Activated CD8-positive, alpha-beta T cell treated with anti-CD3 and anti-CD28 coated beads for 36 hours (primary cell): Measurements from ENCODE around the gene THUMPD3. TPM values are rescaled to one million over a fixed set of nuclear protein-coding genes. Genes with fewer than 3 reads are reported as not detected.

Source experiments
- ATAC-seq: fragments of 200-7000 bp; cut with Tn5 transposase; one replicate; pipeline ENCODE4 v1.10.0; 2021; ENCODE audit warnings: mild to moderate bottlenecking, moderate library complexity
- CTCF ChIA-PET: fragments of 350-600 bp; sonication (Branson Sonifier 250); formaldehyde crosslinking; loops from one replicate; lab custom pipeline; 2021; ENCODE audit warnings: antibody characterized with exemption; lab: Charles Lee
- POLR2A ChIA-PET: fragments of 350-600 bp; sonication (Branson Sonifier 250); formaldehyde crosslinking; loops from one replicate; lab custom pipeline; 2021; ENCODE audit warnings: antibody characterized with exemption; lab: Charles Lee
- DNase-seq: peaks from one replicate; pipeline ENCODE4 v3.0.0-alpha.2; 2020
- H3K27ac Mint-ChIP-seq: one replicate; pipeline ENCODE4 v1.8.0; 2021; ENCODE audit warnings: mild to moderate bottlenecking, mixed read lengths
- H3K27me3 Mint-ChIP-seq: one replicate; pipeline ENCODE4 v1.8.0; 2021; ENCODE audit warnings: mixed read lengths
- H3K36me3 Mint-ChIP-seq: one replicate; pipeline ENCODE4 v1.8.0; 2021; ENCODE audit warnings: low read depth, mixed read lengths
- H3K4me1 Mint-ChIP-seq: one replicate; pipeline ENCODE4 v1.8.0; 2021; ENCODE audit warnings: low read depth, mixed read lengths
- H3K4me3 Mint-ChIP-seq: one replicate; pipeline ENCODE4 v1.8.0; 2021; ENCODE audit warnings: mild to moderate bottlenecking, moderate library complexity, mixed read lengths
- H3K9me3 Mint-ChIP-seq: one replicate; pipeline ENCODE4 v1.8.0; 2021; ENCODE audit warnings: mixed read lengths
- CTCF ChIP-seq: fragments of 200-600 bp; IDR thresholded peaks from one replicate; pipeline ENCODE4 v1.8.0; 2022; ENCODE audit warnings: antibody characterized with exemption, mild to moderate bottlenecking
- intact Hi-C: fragments of 100-400 bp; cut with micrococcal nuclease; formaldehyde crosslinking; loops from one replicate; pipeline ENCODE4 v1.10.0; 2022
- total RNA-seq, 2 experiments: library from RNA; stranded (reverse); gene quantifications; one replicate each; pipeline ENCODE4 v1.2.3, GENCODE V29; 2021

Gene THUMPD3
- total RNA-seq, 2 experiments from 2014 or later: 62.9 to 66.3 TPM

GRCh38 chr3:9346141-9346540 lies 16.7 kb upstream of the THUMPD3 start:
- ChIA-PET POLR2A (no interaction called here), CTCF (interaction anchor here (1.1 kb wide), 1 partner anchor 16 kb away, joined by 3 read pairs; no protein-coding TSS in a partner anchor)
- intact Hi-C loops: no loop called here
- ATAC-seq (no peak), DNase-seq (no peak)
- Mint-ChIP-seq H3K27me3 (no peaks in the 10 kb centered on the region), H3K4me3 (no peak overlapping the region), H3K4me1 (no peaks in the 10 kb centered on the region), H3K36me3 (no peaks in the 10 kb centered on the region), H3K27ac (no peak overlapping the region), H3K9me3 (no peaks in the 10 kb centered on the region)
- no peak for TF ChIP-seq CTCF

DNA sequence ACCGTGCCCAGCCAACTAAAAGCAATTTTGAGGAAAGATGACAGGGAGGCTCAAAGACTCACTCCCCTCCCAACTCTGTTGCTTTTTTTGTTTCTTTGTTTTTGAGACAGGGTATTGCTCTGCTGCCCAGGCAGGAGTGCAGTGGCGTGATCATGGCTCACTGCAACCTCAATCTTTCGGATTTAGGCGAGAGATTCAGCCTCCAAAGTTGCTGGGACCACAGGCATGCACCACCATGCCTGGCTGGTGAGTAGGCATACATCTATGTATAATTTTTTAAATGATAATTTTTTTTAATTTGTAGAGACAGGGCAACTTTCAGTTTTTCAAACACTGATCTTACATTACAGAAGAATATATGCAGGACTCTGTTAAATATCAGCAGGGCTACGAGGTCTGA lies 15.8 kb upstream of the THUMPD3 start:
- Mint-ChIP-seq H3K27ac (no peak overlapping the region), H3K9me3 (no peaks in the 10 kb centered on the region), H3K4me1 (no peaks in the 10 kb centered on the region), H3K36me3 (no peaks in the 10 kb centered on the region), H3K27me3 (no peaks in the 10 kb centered on the region), H3K4me3 (no peak overlapping the region)
- DNase-seq (no peak), ATAC-seq (no peak)
- ChIA-PET POLR2A (no interaction called here), CTCF (interaction anchor here (1.0 to 1.6 kb wide), 2 partner anchors 43 to 380 kb away, joined by 3 to 4 read pairs; no protein-coding TSS in a partner anchor)
- intact Hi-C loops: no loop called here
- TF ChIP-seq CTCF: no peak

- no peak overlapping the region for H3K4me3 Mint-ChIP-seq
- ATAC-seq: peak; percentile 20
- intact Hi-C loops: no loop called here
- H3K4me1 Mint-ChIP-seq: no peaks in the 10 kb centered on the region
- H3K27me3 Mint-ChIP-seq: no peaks in the 10 kb centered on the region
- H3K9me3 Mint-ChIP-seq: no peaks in the 10 kb centered on the region
- no peaks in the 10 kb centered on the region for H3K36me3 Mint-ChIP-seq
- ChIA-PET POLR2A (no interaction called here), CTCF (interaction anchor here (1.0 to 1.6 kb wide), 2 partner anchors 44 to 379 kb away, joined by 3 to 4 read pairs; no protein-coding TSS in a partner anchor)
- DNase-seq: no peak
- H3K27ac Mint-ChIP-seq: no peak overlapping the region
- TF ChIP-seq CTCF: no peak
These were observed 15.0 kb upstream of the THUMPD3 start for GRCh38 chr3:9347887-9348286.

- Mint-ChIP-seq H3K4me1 (peaks cover 7% of the 10 kb centered on the region), H3K27ac (no peak overlapping the region), H3K9me3 (no peaks in the 10 kb centered on the region), H3K27me3 (no peaks in the 10 kb centered on the region), H3K36me3 (no peaks in the 10 kb centered on the region), H3K4me3 (no peak overlapping the region)
- CTCF ChIA-PET: no interaction called here
- POLR2A ChIA-PET: no interaction called here
- TF ChIP-seq CTCF: no peak
- no peak for DNase-seq
- no peak for ATAC-seq
- intact Hi-C loops: loop anchor here (10.0 kb wide), 1 partner anchor 75 kb away; no protein-coding TSS in a partner anchor
These were observed 13.3 kb upstream of the THUMPD3 start for GRCh38 chr3:9349321-9350117.

DNA sequence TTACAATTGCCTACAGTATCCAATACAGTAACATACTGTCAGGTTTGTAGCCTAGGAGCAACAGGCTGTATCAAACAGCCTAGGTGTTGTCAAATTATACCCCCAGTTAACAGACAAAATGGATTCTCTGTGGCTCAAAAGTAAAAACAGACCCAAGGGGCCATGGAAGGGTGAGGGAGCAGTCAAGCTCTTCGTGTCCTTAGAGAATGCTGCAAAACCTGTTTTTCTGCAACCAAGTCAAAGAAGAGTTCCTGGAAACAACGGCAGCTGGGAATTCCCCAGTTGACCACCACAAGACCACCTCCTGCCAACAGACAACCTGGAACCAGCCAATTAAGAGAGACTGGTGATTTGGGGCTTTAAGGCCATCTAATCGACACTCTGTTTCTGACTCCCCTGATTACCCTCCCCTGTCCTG lies 11.1 kb upstream of the THUMPD3 start:
- Mint-ChIP-seq H3K4me3 (no peak overlapping the region), H3K4me1 (peaks cover 14% of the 10 kb centered on the region), H3K27me3 (no peaks in the 10 kb centered on the region), H3K36me3 (no peaks in the 10 kb centered on the region), H3K27ac (no peak overlapping the region), H3K9me3 (no peaks in the 10 kb centered on the region)
- ChIA-PET POLR2A (no interaction called here), CTCF (interaction anchor here (1.8 to 2.7 kb wide), 3 partner anchors 9 to 19 kb away, joined by 7 to 10 read pairs (median 9); no protein-coding TSS in a partner anchor)
- intact Hi-C loops: loop anchor here (10.0 kb wide), 1 partner anchor 73 kb away; no protein-coding TSS in a partner anchor
- ATAC-seq: no peak
- no peak for TF ChIP-seq CTCF
- DNase-seq: no peak
